LNCAP (cell line): ENCODE measurements around the gene EEF1A2.

ENCODE experiments used
- TF ChIP-seq, protein P1 (sequence below): fragments of 450-650 bp; IDR thresholded peaks from 2 replicates; pipeline ENCODE4 v1.5.1; 2017; ENCODE audit warnings: mild to moderate bottlenecking

The EEF1A2 gene

DNA sequence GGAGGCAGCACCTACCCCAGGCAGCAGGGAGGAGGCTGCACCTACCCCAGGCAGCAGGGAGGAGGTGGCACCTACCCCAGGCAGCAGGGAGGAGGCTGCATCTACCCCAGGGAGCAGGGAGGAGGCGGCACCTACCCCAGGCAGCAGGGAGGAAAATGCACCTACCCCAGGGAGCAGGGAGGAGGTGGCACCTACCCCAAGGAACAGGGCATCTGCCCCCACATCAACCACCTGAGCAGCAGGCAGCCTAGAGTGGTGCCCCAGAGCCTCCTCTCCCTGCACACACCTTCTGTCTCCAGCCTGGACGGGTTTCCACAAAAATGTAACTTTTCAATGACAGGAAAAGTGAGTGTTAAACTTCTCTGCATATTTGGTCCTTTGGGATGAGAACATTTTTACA, 36.6 kb downstream of the EEF1A2 start:
- TF ChIP-seq, protein P1, sequence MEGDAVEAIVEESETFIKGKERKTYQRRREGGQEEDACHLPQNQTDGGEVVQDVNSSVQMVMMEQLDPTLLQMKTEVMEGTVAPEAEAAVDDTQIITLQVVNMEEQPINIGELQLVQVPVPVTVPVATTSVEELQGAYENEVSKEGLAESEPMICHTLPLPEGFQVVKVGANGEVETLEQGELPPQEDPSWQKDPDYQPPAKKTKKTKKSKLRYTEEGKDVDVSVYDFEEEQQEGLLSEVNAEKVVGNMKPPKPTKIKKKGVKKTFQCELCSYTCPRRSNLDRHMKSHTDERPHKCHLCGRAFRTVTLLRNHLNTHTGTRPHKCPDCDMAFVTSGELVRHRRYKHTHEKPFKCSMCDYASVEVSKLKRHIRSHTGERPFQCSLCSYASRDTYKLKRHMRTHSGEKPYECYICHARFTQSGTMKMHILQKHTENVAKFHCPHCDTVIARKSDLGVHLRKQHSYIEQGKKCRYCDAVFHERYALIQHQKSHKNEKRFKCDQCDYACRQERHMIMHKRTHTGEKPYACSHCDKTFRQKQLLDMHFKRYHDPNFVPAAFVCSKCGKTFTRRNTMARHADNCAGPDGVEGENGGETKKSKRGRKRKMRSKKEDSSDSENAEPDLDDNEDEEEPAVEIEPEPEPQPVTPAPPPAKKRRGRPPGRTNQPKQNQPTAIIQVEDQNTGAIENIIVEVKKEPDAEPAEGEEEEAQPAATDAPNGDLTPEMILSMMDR: no peak

DNA sequence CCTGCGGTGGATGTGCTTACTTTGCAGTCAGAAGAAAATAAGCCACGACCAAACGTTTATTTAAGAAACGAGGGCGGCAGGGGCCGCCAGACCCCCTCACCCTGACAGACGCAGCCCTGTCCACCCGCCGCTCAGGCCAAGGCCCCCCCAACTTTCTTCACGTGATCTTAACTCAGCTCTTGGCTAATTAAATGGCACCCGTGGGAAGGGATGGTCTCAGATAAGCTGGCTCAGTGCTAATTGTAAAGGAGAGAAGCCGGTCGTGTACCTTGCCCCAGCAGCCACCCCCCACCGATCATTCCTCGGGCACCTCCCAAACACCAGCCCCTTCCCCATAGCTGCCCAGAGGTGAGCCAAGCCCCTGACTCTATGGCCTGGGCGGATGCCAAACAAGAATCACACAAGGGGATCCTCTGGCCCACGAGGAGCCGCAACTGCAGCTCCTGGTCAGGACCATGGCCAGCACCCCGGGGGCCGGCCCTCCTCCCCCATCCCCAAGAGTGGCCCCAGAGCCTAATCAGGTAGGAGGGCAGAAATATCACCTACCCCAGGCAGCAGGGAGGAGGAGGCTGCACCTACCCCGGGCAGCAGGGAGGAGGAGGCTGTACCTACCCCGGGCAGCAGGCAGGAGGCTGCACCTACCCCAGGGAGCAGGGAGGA, 37.6 kb downstream of the EEF1A2 start:
- TF ChIP-seq, protein P1: no peak

DNA sequence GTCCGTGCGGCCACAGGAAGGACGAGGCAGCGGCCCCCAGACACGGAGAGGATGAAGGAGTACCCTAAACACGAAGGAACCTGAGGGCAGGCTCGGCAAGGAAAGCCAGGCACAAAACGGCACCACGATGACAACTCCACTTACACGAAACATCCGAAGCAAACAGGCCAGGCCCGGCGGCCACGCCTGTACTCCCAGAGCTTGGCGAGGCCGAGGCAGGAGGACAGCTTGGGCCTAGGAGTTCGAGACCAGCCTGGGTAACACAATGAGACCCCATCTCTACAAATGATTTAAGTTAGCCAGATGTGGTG, 39.9 kb downstream of the EEF1A2 start:
- TF ChIP-seq, protein P1: no peak

DNA sequence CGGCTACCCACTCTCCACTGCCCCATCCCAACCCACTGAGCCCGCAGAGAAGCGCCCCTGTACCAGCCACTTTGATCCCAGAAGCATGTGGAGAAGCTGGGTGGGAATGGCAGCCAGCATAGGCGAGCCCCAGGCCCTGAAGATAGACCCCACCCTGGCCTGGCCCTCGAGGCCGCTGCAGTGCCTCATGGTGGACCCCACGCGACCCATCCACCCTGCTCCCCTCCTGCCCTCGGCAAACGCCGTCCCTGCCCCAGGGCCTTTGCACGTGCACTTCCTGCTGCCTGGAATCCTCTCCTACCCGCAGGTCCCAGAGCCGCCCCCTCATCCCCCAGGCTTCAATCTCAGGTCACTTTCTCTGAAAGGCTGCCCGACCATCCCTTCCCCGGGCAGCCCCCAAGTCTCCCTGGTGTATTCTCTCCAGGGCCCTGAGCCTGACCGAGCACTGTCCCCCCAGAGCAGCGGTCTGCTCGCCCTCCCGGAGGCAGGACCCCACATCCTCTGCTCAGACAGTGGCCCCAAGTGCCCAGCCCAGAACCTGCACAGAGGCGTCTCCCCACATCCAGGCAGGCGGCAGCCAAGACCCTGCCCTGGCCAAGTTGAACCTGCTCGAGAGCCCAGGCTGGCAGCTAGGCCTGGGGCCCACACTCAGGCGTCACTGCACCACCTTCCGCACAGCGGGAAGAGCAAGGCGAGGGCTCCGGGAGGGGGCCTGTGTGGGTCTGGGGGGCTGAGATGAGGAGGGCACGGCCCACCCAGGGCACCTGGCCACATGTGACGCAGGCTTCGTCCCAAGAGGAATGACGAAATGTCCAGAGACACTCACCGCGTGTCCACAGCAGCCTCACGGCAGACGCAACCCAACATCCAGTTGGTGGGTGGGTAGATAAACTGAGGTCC, 40.5 kb downstream of the EEF1A2 start:
- TF ChIP-seq, protein P1: no peak

DNA sequence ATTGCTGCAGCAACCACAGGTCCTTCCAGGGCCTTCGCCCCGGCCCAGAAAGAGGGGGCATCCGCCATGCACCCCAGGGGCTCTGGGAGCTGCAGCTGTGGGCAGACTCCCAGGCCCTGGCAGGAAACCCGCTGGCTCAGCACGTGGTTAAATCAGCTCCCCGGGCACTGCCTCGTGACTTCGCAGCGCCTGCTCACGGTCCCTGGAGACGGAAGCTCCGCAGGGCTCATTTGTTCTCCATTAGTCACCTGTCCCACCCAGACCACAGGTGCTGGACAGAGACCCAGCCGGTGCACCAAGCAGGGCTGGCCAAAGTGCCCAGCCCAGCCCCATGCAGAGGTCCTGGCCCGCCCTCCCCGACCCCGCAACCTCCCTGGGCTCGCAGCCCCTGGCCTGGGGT, 41.1 kb downstream of the EEF1A2 start:
- TF ChIP-seq, protein P1: no peak

DNA sequence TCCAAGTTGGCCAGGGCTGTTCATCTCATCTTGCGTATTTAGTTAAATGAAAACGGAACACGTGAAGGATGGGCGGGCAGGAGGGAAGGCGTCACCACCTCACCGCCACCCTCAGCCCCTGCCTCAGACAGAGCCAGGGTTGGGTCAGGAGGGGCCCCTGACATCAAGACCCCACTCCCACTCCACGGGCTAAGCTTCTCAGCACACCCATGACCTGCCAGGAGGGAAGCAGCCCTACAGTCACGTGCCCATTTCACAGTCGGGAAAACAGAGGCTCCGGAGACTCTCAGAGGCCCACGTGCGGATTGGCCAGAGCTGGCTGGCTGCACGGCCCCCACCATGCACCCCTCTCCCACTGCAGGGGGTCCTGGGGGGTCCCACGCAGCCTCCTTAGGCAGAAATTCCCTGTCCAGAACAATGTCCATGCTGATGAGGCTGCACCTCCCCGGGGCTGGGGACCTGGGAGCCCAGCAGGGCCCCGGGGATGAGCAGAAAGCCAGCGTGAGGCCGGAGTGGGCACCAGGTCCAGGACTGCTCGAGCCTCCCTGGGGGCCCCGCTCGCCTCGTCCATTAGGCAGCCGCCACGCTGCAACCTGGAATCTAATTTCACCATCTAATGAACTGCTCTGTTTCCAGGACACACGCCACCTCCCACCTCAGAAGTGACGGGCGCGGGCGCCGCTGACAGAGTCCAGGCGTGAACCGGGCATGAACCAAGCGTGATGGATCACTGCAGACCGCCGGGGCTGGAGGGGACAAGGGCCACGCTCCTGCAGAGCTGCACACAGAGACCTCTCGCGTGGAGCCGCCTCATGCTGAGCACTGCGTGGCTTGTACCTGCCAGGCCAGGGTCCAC, 42.2 kb downstream of the EEF1A2 start:
- TF ChIP-seq, protein P1: no peak

DNA sequence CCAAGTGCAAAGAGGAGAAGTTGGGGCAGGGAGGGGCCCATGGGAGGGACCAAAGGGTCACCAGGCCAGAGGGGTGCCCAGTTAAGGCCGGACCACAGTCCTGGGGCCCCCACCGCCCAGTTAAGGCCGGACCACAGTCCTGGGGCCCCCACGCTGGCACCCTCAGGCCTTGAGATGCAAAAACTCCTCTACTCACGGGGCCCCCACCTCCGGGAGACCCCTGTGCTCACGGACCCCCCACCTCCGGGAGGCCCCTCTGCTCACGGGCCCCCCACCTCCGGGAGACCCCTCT, 43.4 kb downstream of the EEF1A2 start:
- TF ChIP-seq, protein P1: no peak
